Thyroid gland (tissue), 4 donors: ENCODE measurements around the gene GIT2. TPM values are rescaled to one million over a fixed set of nuclear protein-coding genes. Genes with fewer than 3 reads are reported as not detected.

ENCODE experiments used
- DNase-seq, 2 donors: peaks; one replicate each; pipeline ENCODE4 v3.0.0-alpha.2; 2019
- H3K27ac ChIP-seq, 3 donors: fragments of 200-600 bp; sonication (generic); 1 replicate in 2 of 3; 2 replicates in 1 of 3; pipeline ENCODE4 v1.5.1; 2016 to 2019; ENCODE audit warnings: mild to moderate bottlenecking in 1 of 3, moderate library complexity in 1 of 3
- H3K27me3 ChIP-seq: fragments of 200-600 bp; sonication (generic); one replicate; pipeline ENCODE4 v1.5.1; 2019
- H3K36me3 ChIP-seq, 2 donors: fragments of 200-600 bp; sonication (generic); one replicate each; pipeline ENCODE4 v1.5.1; 2016 to 2019
- H3K4me1 ChIP-seq, 2 donors: fragments of 200-600 bp; sonication (generic); one replicate each; pipeline ENCODE4 v1.5.1; 2017 to 2019
- H3K4me3 ChIP-seq, 3 donors: fragments of 200-600 bp; sonication (generic); replicated peaks in 1 of 3; 1 replicate in 2 of 3; 2 replicates in 1 of 3; pipeline ENCODE4 v1.5.1; 2016; ENCODE audit warnings: mild to moderate bottlenecking in 1 of 3
- H3K9me3 ChIP-seq: fragments of 200-600 bp; sonication (generic); one replicate; pipeline ENCODE4 v1.5.1; 2017
- CTCF ChIP-seq, 6 experiments: fragments of 200-600 bp in 3 of 6; fragments of 450-650 bp in 3 of 6; sonication (generic) in 3 of 6; IDR thresholded peaks; one replicate each; pipeline ENCODE4 v1.5.1; 2016 to 2019; ENCODE audit warnings: antibody characterized with exemption in 6 of 6, mild to moderate bottlenecking in 2 of 6, inconsistent platforms in 1 of 6, moderate library complexity in 1 of 6
- POLR2A ChIP-seq, 2 donors: fragments of 450-650 bp; IDR thresholded peaks; one replicate each; pipeline ENCODE4 v1.6.1; 2017; ENCODE audit warnings: antibody characterized with exemption in 2 of 2, mild to moderate bottlenecking in 2 of 2, moderate library complexity in 1 of 2
- WGBS, 2 donors: methylation state at CpG; one replicate each; pipeline ENCODE4 v1.1.5; 2017; 5-methylcytosine and 5-hydroxymethylcytosine counted together
- intact Hi-C: fragments of 100-400 bp; cut with DNase I; formaldehyde crosslinking; loops from one replicate; pipeline ENCODE4 v1.15.1; 2023
- total RNA-seq, 4 donors: library from RNA; depleted of rRNA; stranded (reverse); fragments of >200 nt; gene quantifications; one replicate each; pipeline ENCODE4 v1.2.3, GENCODE V29; 2016

Gene GIT2
- total RNA-seq, 4 donors from 2014 or later: 54.4 to 69.4 (median 60.1) TPM

GRCh38 chr12:109880043-109880931, 115.9 kb downstream of the GIT2 start, which contains the start of gene GLTP:
GLTP (minus strand) TSS chr12:109880541; CDS start chr12:109880374, 167 bp downstream.
- intact Hi-C loops: loop anchor here (5.0 kb wide), 1 partner anchor 73 kb away; no protein-coding TSS in a partner anchor
- H3K27me3 ChIP-seq: no peaks in the 10 kb centered on the region
- 0 to 1% methylated on average over 15 to 16 of the region's 92 CpGs for WGBS, 2 donors
- H3K27ac ChIP-seq: peak within 1 kb of the TSS in 2 of 3 donors; percentile 54 to 66
- no peaks in the 10 kb centered on the region for H3K9me3 ChIP-seq
- peak within 1 kb of the TSS; percentile 53 to 67 (median 61) for H3K4me3 ChIP-seq
- TF ChIP-seq CTCF (IDR thresholded peaks at IDR 0.05) (peak in 4 of 6 experiments; percentile 30 to 100 (median 96)), POLR2A (IDR thresholded peaks at IDR 0.05) (peak in 1 of 2 donors; percentile 76)
- H3K4me1 ChIP-seq: peaks cover 33 to 39% of the 10 kb centered on the region in 2 donors
- no peaks in the 10 kb centered on the region for H3K36me3 ChIP-seq
- DNase-seq: peak; percentile 86 to 88

Other genes with a start within 250 kb of the GIT2 start
- gene TRPV4, start 163.0 kb downstream of the GIT2 start, total RNA-seq: 1 to 10 TPM in 2 of 4 donors, under 1 TPM in 1, not detected in 1; 0.39 to 1.6 (median 1.3) TPM
- 10 to 100 TPM; 49.9 to 72.0 (median 60.2) TPM for gene GLTP, start 115.8 kb downstream of the GIT2 start, total RNA-seq
- gene TCHP, start 96.1 kb downstream of the GIT2 start, total RNA-seq: 10 to 100 TPM; 16.4 to 25.8 (median 24.3) TPM
- 100 to 1,000 TPM; 125 to 167 (median 137) TPM for gene ANKRD13A, start 3.1 kb upstream of the GIT2 start, total RNA-seq
- gene C12orf76, start 52.2 kb upstream of the GIT2 start, total RNA-seq: 10 to 100 TPM; 16.1 to 41.5 (median 21.9) TPM
- 10 to 100 TPM; 21.6 to 36.0 (median 29.5) TPM for gene IFT81, start 128.0 kb upstream of the GIT2 start, total RNA-seq